GM18867 (cell line): Measurements from ENCODE around the gene ANKRD27.
"Not testable (repeated sequence)": the region's sequence is repeated elsewhere in the genome, so short reads cannot be mapped to it uniquely, and the experiment has no call there.

Experiments
- ATAC-seq: cut with Tn5 transposase; IDR thresholded peaks from one replicate; pipeline ENCODE4 v1.9.1; 2021; ENCODE audit warnings: mild to moderate bottlenecking, moderate library complexity; ENCODE audit not compliant: unreplicated experiment

Gene ANKRD27

DNA sequence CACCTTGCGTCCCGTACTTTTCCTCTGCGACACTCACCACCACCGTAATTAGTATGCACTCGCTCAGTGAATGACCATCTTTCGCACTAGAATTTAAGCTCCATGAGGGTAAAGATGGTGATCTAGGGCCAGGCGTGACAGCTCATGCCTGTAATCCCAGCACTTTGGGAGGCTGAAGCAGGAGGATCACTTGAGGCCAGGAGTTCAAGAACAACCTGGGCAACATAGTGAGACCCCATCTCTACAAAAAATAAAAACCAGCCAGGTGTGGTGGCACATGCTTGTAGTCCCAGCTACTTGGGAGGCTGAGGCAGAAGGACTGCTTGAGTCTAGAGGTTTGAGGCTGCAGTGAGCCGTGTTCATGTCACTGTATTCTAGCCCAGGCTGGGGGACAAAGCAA, 18.6 kb downstream of the ANKRD27 start:
- ATAC-seq = not testable (repeated sequence)

DNA sequence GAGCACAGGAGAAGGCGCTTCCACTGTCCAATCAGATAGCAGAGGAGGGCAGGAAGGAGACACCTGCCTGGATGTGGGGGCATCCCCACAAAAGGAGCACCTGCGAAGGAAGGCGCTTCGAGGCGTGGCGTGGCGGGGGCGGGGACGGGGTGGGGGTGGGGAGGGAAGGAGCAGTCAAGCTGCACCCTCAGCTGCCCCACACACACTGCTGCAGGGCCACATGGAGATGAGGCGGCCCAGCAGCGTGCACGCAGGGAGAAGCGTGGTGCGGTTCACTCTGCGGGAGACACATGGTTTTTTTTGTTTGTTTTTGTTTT, 21.4 kb downstream of the ANKRD27 start:
- ATAC-seq = no peak

DNA sequence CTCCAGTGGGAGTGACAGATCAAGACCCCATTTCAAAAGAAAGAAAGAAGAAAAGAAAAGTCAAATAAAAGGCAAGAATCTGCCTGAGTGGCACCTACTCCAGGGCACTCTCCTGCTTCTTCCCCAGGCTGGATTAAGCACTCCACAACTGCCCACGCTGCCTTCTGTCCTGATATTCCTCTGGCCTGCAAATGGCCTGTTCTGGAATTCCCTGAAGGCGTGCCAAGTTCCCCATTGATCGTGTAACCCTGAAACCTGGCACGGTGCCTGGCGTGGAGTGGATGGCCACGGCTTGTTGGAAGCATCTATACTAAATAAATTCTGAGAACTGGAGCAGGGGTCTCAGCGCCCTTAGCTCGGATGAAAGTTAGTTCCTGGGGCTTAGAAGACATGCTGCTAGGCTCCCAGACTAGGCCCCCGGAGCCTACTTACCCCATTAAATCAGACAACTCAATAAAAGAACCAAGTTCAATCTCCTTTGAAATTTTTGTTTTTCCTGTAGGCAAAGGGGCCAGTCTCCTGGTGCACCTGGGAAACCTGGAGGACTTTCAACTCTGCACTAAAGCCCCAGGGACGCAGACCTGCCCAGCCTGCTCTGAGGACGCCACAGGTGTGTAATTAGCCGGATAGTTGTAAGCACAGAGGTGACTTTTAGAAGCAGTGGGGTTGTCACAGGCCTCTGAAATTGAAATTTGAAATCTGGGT, 21.9 kb downstream of the ANKRD27 start:
- ATAC-seq = no peak

DNA sequence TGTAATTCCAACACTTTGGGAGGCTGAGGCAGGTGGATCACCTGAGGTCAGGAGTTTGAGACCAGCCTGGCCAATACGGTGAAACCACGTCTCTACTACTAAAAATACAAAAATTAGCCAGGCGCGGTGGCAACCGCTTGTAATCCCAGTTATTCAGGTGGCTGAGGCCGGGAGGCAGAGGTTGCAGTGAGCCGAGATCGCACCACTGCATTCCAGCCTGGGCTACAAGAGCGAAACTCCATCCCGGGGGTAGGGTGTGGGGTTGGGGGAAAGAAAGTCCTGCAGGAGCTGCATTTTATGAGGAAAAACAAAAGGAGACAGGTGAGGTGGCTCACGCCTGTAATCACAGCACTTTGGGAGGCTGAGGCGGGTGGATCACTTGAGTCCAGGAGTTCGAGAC, 22.6 kb downstream of the ANKRD27 start:
- ATAC-seq = not testable (repeated sequence)

DNA sequence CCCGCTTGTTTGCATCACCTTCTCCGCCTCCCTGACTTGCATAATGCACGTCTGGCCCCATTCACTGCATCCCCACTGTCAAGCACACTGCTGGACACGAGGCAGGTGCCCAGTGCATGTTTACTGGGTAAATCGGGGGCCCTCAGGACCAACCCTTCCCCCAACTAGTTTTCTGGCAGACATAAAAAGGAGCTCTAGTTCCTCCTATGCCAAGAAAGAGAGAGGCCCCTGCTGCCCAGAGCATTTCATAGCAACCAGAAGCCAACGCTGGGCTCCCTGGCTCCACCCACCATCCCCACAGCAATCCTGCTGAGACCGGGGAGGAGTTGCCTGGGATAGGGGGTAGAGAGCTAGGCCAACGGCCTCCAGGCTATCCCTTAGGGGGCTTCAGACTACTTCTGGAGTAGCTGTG, 23.2 kb downstream of the ANKRD27 start:
- ATAC-seq = no peak

DNA sequence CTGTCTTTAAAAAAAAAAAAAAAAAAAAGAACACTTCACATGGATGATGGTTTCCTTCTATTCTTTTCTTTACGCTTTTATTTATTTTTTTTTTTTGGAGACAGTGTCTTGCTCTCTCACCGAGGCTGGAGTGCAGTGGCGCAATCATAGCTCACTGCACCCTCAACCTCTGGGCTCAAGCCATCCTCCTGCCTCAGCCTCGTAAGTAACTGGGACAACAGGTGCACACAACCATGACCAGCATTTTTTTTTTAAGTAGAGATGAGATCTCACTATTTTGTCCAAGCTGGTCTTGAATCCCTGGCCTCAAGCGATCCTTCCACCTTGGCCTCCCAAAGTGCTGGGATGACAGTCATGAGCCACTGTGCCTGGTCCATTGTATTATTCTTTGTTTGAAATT, 24.3 kb downstream of the ANKRD27 start:
- no peak for ATAC-seq

DNA sequence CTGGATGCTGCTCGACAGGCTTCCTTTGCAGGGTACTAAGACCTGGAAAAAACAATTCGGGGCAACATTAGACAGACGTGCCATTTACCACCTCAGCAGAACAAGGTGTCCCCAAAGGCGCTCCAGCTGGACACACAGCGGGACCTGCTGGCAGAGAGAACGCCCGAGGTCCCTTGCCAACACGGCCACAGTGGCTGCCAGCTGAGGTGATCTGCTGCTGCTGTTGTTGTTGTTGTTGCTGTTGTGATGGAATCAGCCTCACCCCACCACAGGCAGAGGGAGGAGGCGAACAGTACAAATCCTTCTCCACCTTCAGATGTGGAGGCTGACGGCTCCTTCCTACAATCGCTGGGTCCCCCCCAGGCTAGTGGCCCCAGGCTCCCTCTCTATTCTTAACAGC, 25.2 kb downstream of the ANKRD27 start:
- no peak for ATAC-seq

DNA sequence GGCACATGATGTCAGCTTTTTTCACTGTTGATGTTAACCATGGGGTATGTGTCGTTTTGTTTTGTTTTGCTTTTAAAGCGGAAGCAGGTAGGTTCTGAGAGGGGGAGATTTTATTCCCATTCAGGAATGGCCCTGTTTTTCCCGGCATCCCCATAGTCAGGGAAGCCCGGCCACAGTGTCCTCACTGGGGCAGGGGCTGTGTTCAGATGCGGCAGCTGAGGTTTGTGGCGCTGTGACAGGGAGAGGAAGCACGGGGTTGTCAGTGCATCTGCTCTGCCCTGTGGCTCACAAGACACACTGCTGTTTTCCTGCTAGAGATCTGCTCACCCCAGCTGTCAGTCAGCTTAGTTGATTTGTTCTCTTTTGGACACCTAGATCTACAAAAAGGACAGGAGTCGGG, 27.6 kb downstream of the ANKRD27 start:
- no peak for ATAC-seq

DNA sequence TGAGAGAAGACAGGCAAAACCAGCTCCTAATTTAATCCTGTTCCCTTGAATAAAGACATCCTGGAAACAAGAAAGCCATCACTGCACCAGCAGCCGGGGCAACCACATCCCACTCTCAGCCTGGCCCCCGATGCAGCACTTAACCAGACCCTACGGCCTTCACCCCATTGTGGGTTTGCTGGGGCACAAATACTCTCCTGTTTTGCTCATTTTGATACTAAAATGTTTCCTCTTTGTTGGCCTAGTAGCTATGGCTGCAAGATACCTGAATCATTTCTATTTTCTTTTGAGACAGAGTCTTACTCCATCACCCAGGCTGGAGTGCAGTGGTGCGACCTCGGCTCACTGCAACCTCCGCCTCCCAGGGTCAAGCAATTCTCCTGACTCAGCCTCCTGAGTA, 28.4 kb downstream of the ANKRD27 start:
- ATAC-seq = no peak

DNA sequence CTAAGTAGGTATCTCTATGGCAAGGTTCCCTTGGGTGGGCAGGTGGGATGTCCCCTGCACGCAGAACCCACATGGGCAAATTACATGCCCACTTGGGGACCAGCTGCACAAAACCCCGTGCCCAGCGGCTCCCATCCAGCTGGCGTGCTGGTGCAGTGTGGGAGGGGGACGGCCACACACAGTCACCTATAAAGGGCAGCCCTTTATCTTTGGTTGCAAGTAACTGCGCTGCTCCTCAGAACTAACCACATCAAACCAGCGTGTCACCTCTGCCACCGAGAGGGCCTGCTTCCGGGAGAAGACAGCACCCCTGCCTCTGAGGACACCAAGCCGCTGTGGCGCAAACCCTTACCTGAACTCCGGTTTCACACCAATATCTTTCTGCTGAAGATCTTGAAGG, 32.2 kb downstream of the ANKRD27 start:
- no peak for ATAC-seq

DNA sequence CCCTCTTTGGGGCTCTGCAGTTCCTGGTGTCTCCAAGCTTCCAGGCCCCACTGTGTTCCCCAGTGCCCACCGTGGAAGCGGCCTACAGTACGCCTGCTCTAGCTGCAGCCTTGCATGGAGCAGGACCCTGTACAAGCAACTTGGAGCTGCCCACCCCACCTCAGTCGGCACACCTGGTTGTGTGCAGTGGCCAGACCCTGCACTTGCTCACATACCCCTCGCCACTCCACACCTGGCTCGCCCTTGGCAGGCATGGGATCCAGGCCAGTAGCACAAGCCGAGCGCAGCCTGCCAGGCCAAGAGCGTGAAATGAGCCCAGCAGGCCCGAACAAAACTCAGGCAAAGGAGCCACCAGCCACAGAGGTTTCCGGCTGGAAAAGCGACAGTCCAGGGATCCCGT, 36.4 kb downstream of the ANKRD27 start:
- ATAC-seq = no peak

DNA sequence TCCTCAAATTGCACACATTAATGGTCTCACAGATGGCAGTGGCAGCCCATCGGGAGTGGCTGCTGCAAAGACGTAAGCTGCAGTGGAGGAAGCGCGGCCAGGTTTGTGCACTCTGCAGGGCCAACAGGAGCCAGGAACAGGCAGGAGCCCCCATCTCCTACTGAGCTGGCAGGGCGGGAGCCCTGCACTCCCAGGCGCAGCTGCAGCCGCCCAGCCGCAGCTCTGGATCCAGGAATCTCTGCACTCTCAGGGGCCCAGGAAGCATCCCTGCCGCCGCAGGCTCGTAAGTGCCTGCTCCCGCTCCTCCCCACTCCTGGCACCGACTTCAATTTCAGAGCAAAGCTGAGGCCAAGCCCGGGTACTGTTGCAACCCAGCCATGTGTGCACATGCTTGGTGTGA, 37.5 kb downstream of the ANKRD27 start:
- ATAC-seq = no peak

DNA sequence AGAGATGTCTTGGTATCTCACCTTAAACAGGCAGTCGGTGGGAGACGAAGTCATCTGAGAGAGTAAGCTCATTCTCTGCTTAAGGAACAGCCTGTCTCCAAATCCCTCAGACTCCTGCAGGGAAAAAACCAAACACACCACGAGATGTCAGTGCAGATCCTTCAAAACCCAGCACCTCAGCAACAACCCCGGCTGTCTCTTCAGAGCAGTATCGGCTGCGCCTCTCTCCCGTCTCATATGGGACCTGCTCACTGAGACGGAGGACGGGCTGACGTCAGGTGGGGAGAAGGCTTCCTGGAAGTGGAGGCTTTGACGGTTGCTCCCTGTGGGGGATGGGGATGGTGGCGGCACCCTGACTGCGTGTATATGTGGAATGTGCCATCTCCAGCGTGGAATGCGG, 43.6 kb downstream of the ANKRD27 start:
- no peak for ATAC-seq

DNA sequence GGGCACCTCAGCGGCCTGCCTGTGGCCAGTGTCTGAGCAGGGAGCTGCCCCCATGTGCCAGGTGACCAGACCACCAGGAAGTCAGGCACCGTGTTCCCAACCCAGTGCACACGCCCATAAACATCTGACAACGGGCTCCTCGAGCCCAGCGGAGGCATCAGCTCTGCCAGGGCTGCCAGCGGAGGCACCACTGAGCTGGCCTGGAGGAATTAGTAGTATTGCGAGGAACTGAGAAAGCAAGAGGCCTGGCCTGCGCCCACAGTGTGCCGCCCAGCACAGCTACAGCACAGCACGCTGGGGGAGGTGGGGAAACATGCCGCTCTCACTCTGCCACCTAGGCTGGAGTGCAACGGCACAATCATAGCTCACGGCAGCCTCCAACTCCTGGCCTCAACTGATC, 44.6 kb downstream of the ANKRD27 start:
- no peak for ATAC-seq

DNA sequence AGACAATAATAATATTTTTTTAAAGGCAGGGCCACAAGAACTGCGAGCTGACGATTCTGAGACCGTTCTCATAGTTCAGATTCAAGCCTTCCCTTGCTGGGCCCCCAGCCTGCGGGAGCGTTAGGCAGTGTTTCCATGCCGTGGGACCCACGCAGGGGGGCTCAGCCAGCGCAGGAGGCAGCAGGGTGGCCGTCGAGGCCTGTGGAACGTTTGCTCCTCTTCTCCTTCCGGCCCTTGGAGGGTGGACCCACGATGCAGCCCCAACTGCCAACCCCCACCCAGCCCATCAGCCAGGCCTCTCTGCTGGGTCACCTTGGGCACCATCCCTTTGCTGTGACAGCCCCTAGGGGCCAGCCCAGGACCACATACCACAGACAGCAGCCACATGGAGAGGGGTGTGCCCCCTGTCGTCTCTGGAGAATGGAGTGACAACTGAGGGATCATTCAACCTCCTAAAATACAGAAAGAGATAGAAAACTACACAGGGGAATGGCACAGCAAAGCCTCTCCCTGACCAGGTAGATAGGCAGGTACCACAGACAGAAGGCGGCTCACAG, 47.2 kb downstream of the ANKRD27 start:
- no peak for ATAC-seq

DNA sequence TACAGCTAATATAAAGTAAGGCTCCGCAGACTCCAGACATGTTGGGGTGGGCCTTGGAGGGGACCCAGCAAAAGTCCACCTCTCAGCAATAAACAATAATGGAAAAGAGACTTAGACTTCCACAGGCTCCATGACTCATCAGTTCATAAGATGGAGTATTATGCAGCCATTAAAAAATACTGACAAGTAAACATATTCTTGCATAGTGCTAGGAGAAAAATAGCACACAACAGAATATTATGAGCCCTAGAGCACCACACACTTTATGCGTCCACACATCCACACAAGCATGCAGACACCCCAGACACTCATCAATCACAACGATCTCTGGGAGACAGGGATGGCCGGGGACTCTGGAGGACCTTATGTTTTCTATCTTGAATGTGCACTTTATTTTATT, 48.0 kb downstream of the ANKRD27 start:
- no peak for ATAC-seq

DNA sequence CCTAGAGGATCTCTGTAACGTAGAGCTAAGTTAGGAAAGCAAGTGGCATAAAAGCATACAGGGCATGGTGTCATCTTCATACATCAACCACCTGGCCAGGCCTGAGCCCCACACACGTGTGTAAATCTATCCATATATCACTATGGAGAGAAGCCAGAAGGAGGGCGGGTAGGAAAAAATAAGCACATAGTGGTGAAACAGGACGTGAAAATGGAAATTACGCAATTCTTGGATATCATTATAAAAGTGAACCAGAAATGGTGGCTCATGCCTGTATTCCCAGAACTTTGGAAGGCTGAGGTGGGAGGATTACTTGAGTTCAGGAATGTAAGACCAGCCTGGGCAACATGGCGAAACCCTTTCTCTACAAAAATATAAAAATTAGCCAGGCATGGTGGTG, 50.6 kb downstream of the ANKRD27 start:
- no peak for ATAC-seq

DNA sequence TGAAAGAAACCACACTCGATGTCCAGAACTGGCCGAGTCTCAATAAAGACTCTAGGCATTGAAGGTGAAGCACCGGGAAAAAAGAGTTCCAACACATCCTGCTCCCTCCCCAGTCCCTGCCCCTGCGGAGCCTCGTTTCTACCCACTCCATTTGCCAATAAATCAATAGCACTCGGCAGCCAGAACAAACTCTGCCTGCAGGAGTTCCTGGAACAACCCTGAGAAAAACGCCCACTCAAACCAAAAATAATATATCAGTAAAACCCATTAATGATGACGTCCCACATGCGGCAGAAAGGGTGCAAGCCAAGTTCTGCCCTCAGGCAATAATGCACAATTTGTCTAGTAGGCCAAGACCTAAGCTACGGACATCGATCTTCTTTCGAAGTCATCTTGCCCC, 53.0 kb downstream of the ANKRD27 start:
- no peak for ATAC-seq

DNA sequence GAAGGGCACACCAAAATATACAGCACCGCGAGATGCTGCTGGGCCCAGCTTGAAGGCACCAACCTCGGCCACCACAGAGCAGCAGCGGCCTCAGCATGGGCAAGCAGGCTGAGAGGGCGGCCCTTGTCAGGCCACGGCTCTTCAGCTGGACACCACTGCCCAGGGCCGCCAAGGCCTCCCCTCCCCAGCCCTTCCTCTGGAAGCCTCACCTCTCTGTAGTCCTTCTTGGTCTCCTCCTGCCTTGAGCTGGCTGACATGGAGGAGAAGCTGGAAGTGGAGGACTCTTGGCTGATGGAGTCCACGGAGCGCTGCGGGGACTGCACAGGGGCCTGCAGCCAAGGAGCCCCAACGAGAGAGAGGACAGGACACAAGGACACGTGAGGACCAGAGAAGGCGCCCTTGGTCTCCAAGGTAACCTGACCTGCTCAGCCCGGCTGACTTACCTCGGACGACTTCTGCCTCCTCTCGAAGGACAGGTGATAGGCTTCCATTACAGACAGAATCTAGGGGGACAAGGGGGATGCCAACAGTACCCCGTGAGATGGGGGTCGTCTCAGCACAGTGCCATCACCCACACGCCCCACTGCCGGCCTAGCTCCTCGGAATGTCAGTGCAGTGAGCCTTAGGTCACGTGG, 55.8 kb downstream of the ANKRD27 start:
- ATAC-seq = no peak

DNA sequence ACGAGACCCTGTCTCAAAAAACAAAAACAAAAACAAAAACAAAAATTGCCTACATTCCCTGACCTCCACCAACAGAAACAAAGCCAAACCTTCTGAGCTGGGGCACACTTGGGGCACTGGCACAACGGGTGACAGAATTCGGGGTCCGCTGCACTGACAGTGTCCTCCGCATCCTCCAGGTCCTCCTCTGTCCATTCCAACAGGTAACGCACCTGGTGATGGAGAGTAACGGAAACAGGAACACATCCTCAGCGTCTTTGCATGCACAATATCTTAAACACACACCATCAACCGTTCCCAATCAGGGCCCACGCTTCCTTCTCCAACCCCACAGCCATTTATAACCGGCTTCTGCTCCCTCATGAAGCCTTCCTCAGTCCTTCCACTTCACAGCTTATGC, 59.4 kb downstream of the ANKRD27 start:
- no peak for ATAC-seq

DNA sequence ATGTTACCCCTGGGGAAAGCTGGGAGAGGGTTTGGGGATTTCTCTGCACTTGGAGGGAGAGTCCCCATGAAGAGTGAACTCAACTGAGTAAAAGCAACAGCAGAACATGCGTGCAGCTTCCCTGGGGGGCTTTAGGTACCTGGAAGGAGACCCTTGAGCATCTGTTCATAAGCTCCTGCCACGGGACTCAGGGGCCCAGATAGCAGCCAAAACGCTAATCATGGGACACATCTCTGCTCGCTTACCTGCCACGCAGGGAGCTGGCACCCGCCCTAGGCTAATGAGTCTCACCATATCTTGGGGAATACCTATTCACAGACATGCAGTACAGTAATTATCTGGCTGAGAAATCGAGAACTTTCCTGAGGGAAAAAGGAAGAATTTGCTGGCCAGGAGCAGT, 60.1 kb downstream of the ANKRD27 start:
- ATAC-seq = no peak

DNA sequence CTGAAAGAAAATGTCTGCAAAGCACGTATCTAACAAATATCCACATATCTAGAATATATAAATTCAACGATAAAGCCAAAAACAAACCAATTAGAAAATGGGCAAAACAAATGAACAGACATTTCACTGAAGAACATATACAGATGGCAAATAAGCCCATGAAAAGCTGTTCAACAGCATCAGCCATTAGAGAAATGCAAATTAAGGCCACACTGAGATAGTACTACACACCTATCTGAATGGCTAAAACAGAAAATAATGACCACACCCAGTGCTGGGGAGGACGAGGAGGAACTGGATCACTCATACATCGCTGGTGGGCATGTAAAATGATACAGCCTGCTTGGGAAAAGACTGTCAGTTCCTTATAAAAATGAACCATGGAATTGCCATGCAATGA, 62.0 kb downstream of the ANKRD27 start:
- ATAC-seq = no peak

DNA sequence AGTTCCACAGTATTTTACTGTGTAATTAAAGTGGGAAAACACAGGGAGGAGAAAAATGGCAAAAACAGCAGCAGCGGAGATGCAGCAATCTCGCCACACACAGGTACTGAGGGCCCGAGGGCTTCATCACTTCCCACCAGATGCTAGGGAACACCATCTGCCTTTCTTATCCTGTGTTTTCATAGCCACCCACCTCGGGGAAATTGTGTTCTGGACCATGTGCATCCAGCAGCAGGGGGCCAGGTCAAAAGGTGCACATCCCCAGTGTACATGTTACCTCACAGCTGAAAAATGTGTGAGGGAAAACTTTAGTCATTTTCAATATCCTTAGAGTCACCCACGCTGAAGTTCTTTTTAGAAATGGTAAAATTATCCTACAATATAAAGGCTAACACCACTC, 63.8 kb downstream of the ANKRD27 start:
- ATAC-seq = no peak
